K562 (cell line): ENCODE data around the gene SPOCK3. TPM values are rescaled to one million over a fixed set of nuclear protein-coding genes. Genes with fewer than 3 reads are reported as not detected.

Source experiments
- ATAC-seq: fragments of 200-7000 bp; cut with Tn5 transposase; 3 replicates; pipeline ENCODE4 v1.9.1; 2020; ENCODE audit warnings: moderate library complexity
- BruUV-seq: library from RNA; stranded (reverse); fragments of 400-500 nt; replicated peaks from 2 replicates; lab custom pipeline; 2021; lab: Mats Ljungman, UMichigan
- CTCF ChIA-PET: fragments of 300-600 bp; formaldehyde crosslinking; extraction: SDS; loops from one replicate; lab custom pipeline; 2021; ENCODE audit warnings: low intra/inter-chr PET ratio; lab: Yijun Ruan, JAX
- POLR2A ChIA-PET: fragments of 300-600, 350-650 bp; sonication (Branson Sonifier 250); formaldehyde crosslinking; extraction: SDS; loops from one replicate; lab custom pipeline; 2021; ENCODE audit warnings: antibody characterized with exemption, inconsistent platforms; lab: Yijun Ruan, JAX
- DNase-seq, 4 experiments: peaks; one replicate each; pipeline versions ENCODE4 v3.0.0 to v3.0.0-alpha.2; 2011 to 2018; ENCODE audit warnings: low spot score in 3 of 4, mixed read lengths in 3 of 4; ENCODE audit errors: extremely low read depth in 1 of 4
- FAIRE-seq: peaks from 2 replicates; lab custom pipeline; 2011; peaks lifted over from hg19 to GRCh38; lab: Jason Lieb, UNC
- H2AFZ ChIP-seq: 2 replicates; pipeline ENCODE4 v1.6.0; 2011; ENCODE audit warnings: low read depth, low read length, control low read depth, inconsistent platforms
- H3K27ac ChIP-seq: fragments of 200-600 bp; 3 replicates; pipeline ENCODE4 v1.8.0; 2011; ENCODE audit warnings: low read depth, mild to moderate bottlenecking, control low read depth, inconsistent platforms, low read length, moderate library complexity, mixed read lengths; ENCODE audit errors: extremely low read depth
- H3K27me3 ChIP-seq, 2 experiments: fragments of 300-600 bp in 1 of 2; 2 replicates in 1 of 2; 3 replicates in 1 of 2; pipeline versions ENCODE4 v1.6.0 to v1.8.0; 2011; ENCODE audit warnings: inconsistent platforms in 2 of 2, low read length in 2 of 2, mild to moderate bottlenecking in 1 of 2, mixed read lengths in 1 of 2, moderate library complexity in 1 of 2; ENCODE audit not compliant: control insufficient read depth in 2 of 2, insufficient read depth in 2 of 2
- H3K36me3 ChIP-seq: fragments of 300-600 bp; 3 replicates; pipeline ENCODE4 v1.8.0; 2011; ENCODE audit warnings: mild to moderate bottlenecking, low read length, inconsistent platforms; ENCODE audit not compliant: control insufficient read depth, insufficient read depth
- H3K4me1 ChIP-seq, 2 experiments: fragments of 200-600 bp in 1 of 2; replicated peaks in 1 of 2; 2 replicates in 1 of 2; 3 replicates in 1 of 2; pipeline versions ENCODE4 v1.5.1 to v1.8.0; 2011; ENCODE audit warnings: inconsistent platforms in 2 of 2, low read length in 2 of 2, mild to moderate bottlenecking in 1 of 2, mixed read lengths in 1 of 2, moderate library complexity in 1 of 2; ENCODE audit not compliant: control insufficient read depth in 2 of 2, insufficient read depth in 2 of 2
- H3K4me2 ChIP-seq: 2 replicates; pipeline ENCODE4 v1.6.1; 2011; ENCODE audit warnings: low read length, control low read depth, inconsistent platforms, mixed read lengths; ENCODE audit not compliant: insufficient read depth
- H3K4me3 ChIP-seq: fragments of 200-600 bp; sonication (generic), shearing (Covaris generic); 2 replicates; pipeline ENCODE4 v1.5.1; 2016; ENCODE audit warnings: control low read depth, inconsistent platforms
- H3K79me2 ChIP-seq: fragments of 200-600 bp; 3 replicates; pipeline ENCODE4 v1.8.0; 2011; ENCODE audit warnings: low read length, inconsistent platforms; ENCODE audit not compliant: control insufficient read depth, insufficient read depth
- H3K9ac ChIP-seq, 2 experiments: 2 replicates each; pipeline versions ENCODE4 v1.6.0 to v1.6.1; 2011; ENCODE audit warnings: low read depth in 2 of 2, low read length in 2 of 2, control low read depth in 1 of 2, inconsistent platforms in 1 of 2, mild to moderate bottlenecking in 1 of 2, mixed read lengths in 1 of 2; ENCODE audit not compliant: insufficient read depth in 1 of 2
- H3K9me1 ChIP-seq: one replicate; pipeline ENCODE4 v1.6.0; 2011; ENCODE audit warnings: inconsistent platforms, mild to moderate bottlenecking, low read length, moderate library complexity; ENCODE audit not compliant: control insufficient read depth, insufficient read depth
- H3K9me3 ChIP-seq: replicated peaks from 2 replicates; pipeline ENCODE4 v1.5.1; 2011; ENCODE audit warnings: low read depth, low read length, inconsistent platforms; ENCODE audit not compliant: control insufficient read depth, insufficient read depth
- H4K20me1 ChIP-seq: replicated peaks from 2 replicates; pipeline ENCODE4 v1.6.1; 2011; ENCODE audit warnings: low read length, inconsistent platforms, mixed read lengths; ENCODE audit not compliant: control insufficient read depth, insufficient read depth
- BRCA1 ChIP-seq, 2 experiments: fragments of 450-650 bp in 1 of 2; sonication (generic) in 1 of 2; formaldehyde crosslinking in 1 of 2; IDR thresholded peaks; 2 replicates each; pipeline versions ENCODE4 v1.5.0 to v1.6.1; 2017 to 2020; ENCODE audit warnings: mild to moderate bottlenecking in 1 of 2, missing genetic modification reagents in 1 of 2
- CC2D1A ChIP-seq: fragments of 450-650 bp; IDR thresholded peaks from 2 replicates; pipeline ENCODE4 v1.6.1; 2017; ENCODE audit warnings: mild to moderate bottlenecking
- CEBPG ChIP-seq, 3 experiments: fragments of 200-800 bp in 1 of 3; sonication (Bioruptor generic) in 1 of 3; sonication (generic) in 1 of 3; formaldehyde crosslinking in 1 of 3; IDR thresholded peaks in 2 of 3; conservative IDR thresholded peaks in 1 of 3; 2 replicates each; pipeline versions ENCODE4 v1.6.1 to v1.8.0; 2016 to 2022; ENCODE audit warnings: missing compliant biosample characterization in 2 of 3, missing genetic modification characterization in 2 of 3, mild to moderate bottlenecking in 1 of 3, missing genetic modification reagents in 1 of 3
- DDX20 ChIP-seq: fragments of 450-650 bp; IDR thresholded peaks from 2 replicates; pipeline ENCODE4 v1.6.1; 2016; ENCODE audit warnings: missing genetic modification characterization, low read depth, mild to moderate bottlenecking, missing compliant biosample characterization, moderate library complexity
- MAFF ChIP-seq: IDR thresholded peaks from 2 replicates; pipeline ENCODE4 v1.6.1; 2012; ENCODE audit warnings: low read length, improper control_type of control experiment
- SMAD3 ChIP-seq: fragments of 450-650 bp; formaldehyde crosslinking; conservative IDR thresholded peaks from 2 replicates; pipeline ENCODE4 v1.4.0; 2020; ENCODE audit warnings: mild to moderate bottlenecking
- SRSF1 ChIP-seq: fragments of 200-400 bp; formaldehyde crosslinking; IDR thresholded peaks from 2 replicates; pipeline ENCODE4 v1.6.1; 2017; ENCODE audit warnings: mild to moderate bottlenecking, low read depth, low read length, moderate library complexity
- TAF7 ChIP-seq: fragments of 450-650 bp; IDR thresholded peaks from 2 replicates; pipeline ENCODE4 v1.6.1; 2016; ENCODE audit warnings: missing genetic modification characterization, missing compliant biosample characterization
- WHSC1 ChIP-seq: IDR thresholded peaks from one replicate; pipeline ENCODE4 v1.6.1; 2012; ENCODE audit warnings: low read length, control low read depth, inconsistent platforms
- ZC3H8 ChIP-seq: fragments of 450-650 bp; IDR thresholded peaks from 2 replicates; pipeline ENCODE4 v1.6.1; 2017
- ZNF124 ChIP-seq: sonication (generic); formaldehyde crosslinking; IDR thresholded peaks from 2 replicates; pipeline ENCODE4 v1.8.1; 2022; ENCODE audit warnings: missing genetic modification reagents
- WGBS: fragments of 100-300 bp; shearing (Covaris generic); methylation state at CpG from one replicate; pipeline ENCODE4 v1.1.6; 2016; ENCODE audit warnings: low coverage, mixed read lengths; ENCODE audit not compliant: insufficient coverage; ENCODE audit errors: missing lambda C conversion rate; 5-methylcytosine and 5-hydroxymethylcytosine counted together
- in situ Hi-C: fragments of 300-500 bp; cut with MboI; formaldehyde crosslinking; loops from 4 replicates; pipeline ENCODE4 v1.15.0; 2018; ENCODE audit warnings: inconsistent platforms, mixed read lengths
- intact Hi-C: fragments of 100-400 bp; cut with micrococcal nuclease; formaldehyde crosslinking; loops from 2 replicates; pipeline ENCODE4 v1.14.2; 2022
- polyA plus RNA-seq, 8 experiments: library from polyadenylated mRNA; depleted of rRNA in 4 of 8; stranded (reverse) in 5 of 8; unstranded in 3 of 8; fragments of >200 nt; fragmentation: Nextera tagmentation in 2 of 8; fragmentation: Illumina TruSeq in 1 of 8; extraction: Ambion mirVana in 2 of 8; extraction: Trizol in 1 of 8; gene quantifications; 2 replicates each; pipeline versions ENCODE4 v1.2.1 to v1.2.3, GENCODE V29; 2011 to 2014; ENCODE audit warnings: inconsistent platforms in 1 of 8, missing spikeins in 1 of 8
- total RNA-seq, 7 experiments: library from RNA; depleted of rRNA in 6 of 7; stranded (reverse); fragments of >200 nt in 6 of 7; fragmentation: Illumina TruSeq in 2 of 7; extraction: Trizol in 2 of 7; gene quantifications; 2 replicates each; pipeline versions ENCODE4 v1.2.1 to v1.2.3, GENCODE V29; 2011 to 2021; ENCODE audit warnings: low replicate concordance in 1 of 7
- TF ChIP-seq, protein P1 (sequence below): conservative IDR thresholded peaks from 2 replicates; pipeline ENCODE4 v1.6.1; 2011; ENCODE audit warnings: low read depth, mild to moderate bottlenecking, low read length; ENCODE audit not compliant: control insufficient read depth
- TF ChIP-seq, protein P2 (sequence below): IDR thresholded peaks from 3 replicates; pipeline ENCODE4 v1.6.1; 2011; ENCODE audit warnings: borderline replicate concordance, mild to moderate bottlenecking; ENCODE audit not compliant: insufficient read length, insufficient read depth
- TF ChIP-seq, protein P3 (sequence below), 3 experiments: IDR thresholded peaks in 2 of 3; conservative IDR thresholded peaks in 1 of 3; 2 replicates each; pipeline ENCODE4 v1.5.1; 2011 to 2012; ENCODE audit warnings: low read length in 3 of 3, mild to moderate bottlenecking in 3 of 3, control low read depth in 2 of 3, improper control_type of control experiment in 1 of 3, inconsistent platforms in 1 of 3, low read depth in 1 of 3, mixed read lengths in 1 of 3, moderate library complexity in 1 of 3; ENCODE audit not compliant: insufficient read depth in 2 of 3
- TF ChIP-seq, protein P4 (sequence below): sonication (generic); formaldehyde crosslinking; IDR thresholded peaks from 2 replicates; pipeline ENCODE4 v1.8.0; 2022; ENCODE audit warnings: missing genetic modification reagents, mild to moderate bottlenecking, moderate library complexity, borderline replicate concordance

The SPOCK3 gene
- total and polyA plus RNA-seq, 9 of the 15 experiments (the other 6 are each of a cell fraction or from before 2014, with no cell fraction given), result not detected

DNA sequence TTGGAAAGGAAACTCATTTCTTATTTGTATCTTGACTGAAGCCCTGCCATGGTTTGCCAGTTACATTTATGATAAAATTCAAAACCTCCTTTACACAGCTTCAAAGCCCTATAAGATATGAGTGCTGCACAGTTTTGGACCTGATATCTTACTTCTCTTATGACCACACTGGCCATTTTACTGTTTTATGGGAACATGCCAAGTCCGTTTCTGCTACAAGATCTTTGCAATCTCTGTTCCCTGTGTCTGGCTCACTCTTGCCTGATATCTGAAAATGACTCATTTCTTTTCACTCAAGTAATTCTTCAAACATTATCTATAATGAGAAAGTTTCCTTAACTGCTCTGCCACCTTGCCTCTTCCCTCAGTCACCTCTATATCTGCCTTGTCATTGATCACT is 247.3 kb downstream of the SPOCK3 start:
- Histone ChIP-seq H3K27ac (no peak overlapping the region), H3K4me1 (no peaks in the 10 kb centered on the region), H3K36me3 (no peaks in the 10 kb centered on the region), H3K4me2 (no peak overlapping the region), H4K20me1 (no peaks in the 10 kb centered on the region), H3K9me3 (no peaks in the 10 kb centered on the region), H3K4me3 (no peak overlapping the region), H2AFZ (no peak overlapping the region), H3K79me2 (no peaks in the 10 kb centered on the region), H3K27me3 (no peaks in the 10 kb centered on the region), H3K9ac (no peak overlapping the region), H3K9me1 (no peaks in the 10 kb centered on the region)
- no TSS peak for BruUV-seq
- in situ Hi-C loops, result no loop called here
- no peak for ATAC-seq
- CTCF ChIA-PET, result no interaction called here
- FAIRE-seq, result no peak
- intact Hi-C loops, result no loop called here
- POLR2A ChIA-PET, result no interaction called here
- 0% methylated on average over 1 of the region's 1 CpG for WGBS
- DNase-seq, result no peak
- TF ChIP-seq, protein P1, sequence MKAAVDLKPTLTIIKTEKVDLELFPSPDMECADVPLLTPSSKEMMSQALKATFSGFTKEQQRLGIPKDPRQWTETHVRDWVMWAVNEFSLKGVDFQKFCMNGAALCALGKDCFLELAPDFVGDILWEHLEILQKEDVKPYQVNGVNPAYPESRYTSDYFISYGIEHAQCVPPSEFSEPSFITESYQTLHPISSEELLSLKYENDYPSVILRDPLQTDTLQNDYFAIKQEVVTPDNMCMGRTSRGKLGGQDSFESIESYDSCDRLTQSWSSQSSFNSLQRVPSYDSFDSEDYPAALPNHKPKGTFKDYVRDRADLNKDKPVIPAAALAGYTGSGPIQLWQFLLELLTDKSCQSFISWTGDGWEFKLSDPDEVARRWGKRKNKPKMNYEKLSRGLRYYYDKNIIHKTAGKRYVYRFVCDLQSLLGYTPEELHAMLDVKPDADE, result no peak
- TF ChIP-seq BRCA1 (IDR thresholded peaks at IDR 0.05) (no peak), BRCA1 (CRISPR knock-in tag; IDR thresholded peaks at IDR 0.05) (no peak), MAFF (no peak), ZNF124 (CRISPR knock-in tag) (no peak), WHSC1 (no peak), CC2D1A (no peak), ZC3H8 (no peak), DDX20 (no peak), CEBPG (CRISPR knock-in tag; IDR thresholded peaks at IDR 0.05) (no peak), CEBPG (tag; conservative IDR thresholded peaks at IDR 0.05 in 1 of 2, IDR thresholded peaks at IDR 0.05 in 1 of 2) (no peak), SRSF1 (no peak), SMAD3 (CRISPR knock-in tag) (no peak), TAF7 (tag) (no peak)
- TF ChIP-seq, protein P2, sequence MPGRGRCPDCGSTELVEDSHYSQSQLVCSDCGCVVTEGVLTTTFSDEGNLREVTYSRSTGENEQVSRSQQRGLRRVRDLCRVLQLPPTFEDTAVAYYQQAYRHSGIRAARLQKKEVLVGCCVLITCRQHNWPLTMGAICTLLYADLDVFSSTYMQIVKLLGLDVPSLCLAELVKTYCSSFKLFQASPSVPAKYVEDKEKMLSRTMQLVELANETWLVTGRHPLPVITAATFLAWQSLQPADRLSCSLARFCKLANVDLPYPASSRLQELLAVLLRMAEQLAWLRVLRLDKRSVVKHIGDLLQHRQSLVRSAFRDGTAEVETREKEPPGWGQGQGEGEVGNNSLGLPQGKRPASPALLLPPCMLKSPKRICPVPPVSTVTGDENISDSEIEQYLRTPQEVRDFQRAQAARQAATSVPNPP, result no peak
- TF ChIP-seq, protein P3, sequence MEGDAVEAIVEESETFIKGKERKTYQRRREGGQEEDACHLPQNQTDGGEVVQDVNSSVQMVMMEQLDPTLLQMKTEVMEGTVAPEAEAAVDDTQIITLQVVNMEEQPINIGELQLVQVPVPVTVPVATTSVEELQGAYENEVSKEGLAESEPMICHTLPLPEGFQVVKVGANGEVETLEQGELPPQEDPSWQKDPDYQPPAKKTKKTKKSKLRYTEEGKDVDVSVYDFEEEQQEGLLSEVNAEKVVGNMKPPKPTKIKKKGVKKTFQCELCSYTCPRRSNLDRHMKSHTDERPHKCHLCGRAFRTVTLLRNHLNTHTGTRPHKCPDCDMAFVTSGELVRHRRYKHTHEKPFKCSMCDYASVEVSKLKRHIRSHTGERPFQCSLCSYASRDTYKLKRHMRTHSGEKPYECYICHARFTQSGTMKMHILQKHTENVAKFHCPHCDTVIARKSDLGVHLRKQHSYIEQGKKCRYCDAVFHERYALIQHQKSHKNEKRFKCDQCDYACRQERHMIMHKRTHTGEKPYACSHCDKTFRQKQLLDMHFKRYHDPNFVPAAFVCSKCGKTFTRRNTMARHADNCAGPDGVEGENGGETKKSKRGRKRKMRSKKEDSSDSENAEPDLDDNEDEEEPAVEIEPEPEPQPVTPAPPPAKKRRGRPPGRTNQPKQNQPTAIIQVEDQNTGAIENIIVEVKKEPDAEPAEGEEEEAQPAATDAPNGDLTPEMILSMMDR (IDR thresholded peaks at IDR 0.05 in 2 of 3, conservative IDR thresholded peaks at IDR 0.05 in 1 of 3; ENCODE audit: insufficient read depth in 2 of 3, low read depth in 1 of 3, low read length in 3 of 3), result no peak
- TF ChIP-seq, protein P4, sequence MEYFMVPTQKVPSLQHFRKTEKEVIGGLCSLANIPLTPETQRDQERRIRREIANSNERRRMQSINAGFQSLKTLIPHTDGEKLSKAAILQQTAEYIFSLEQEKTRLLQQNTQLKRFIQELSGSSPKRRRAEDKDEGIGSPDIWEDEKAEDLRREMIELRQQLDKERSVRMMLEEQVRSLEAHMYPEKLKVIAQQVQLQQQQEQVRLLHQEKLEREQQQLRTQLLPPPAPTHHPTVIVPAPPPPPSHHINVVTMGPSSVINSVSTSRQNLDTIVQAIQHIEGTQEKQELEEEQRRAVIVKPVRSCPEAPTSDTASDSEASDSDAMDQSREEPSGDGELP (CRISPR knock-in tag), result no peak
